K562 (cell line): ENCODE results near the gene DIRAS1. TPM values are rescaled to one million over a fixed set of nuclear protein-coding genes. Genes with fewer than 3 reads are reported as not detected.

ENCODE experiments used
- ATF7 ChIP-seq: fragments of 450-650 bp; IDR thresholded peaks from 2 replicates; pipeline ENCODE4 v1.7.1; 2014; ENCODE audit warnings: mild to moderate bottlenecking, moderate library complexity
- BMI1 ChIP-seq: fragments of 150-350 bp; IDR thresholded peaks from 2 replicates; pipeline ENCODE4 v1.6.1; 2014; ENCODE audit warnings: low read length
- CEBPB ChIP-seq: fragments of 450-650 bp; IDR thresholded peaks from 2 replicates; pipeline ENCODE4 v1.6.1; 2016; ENCODE audit warnings: missing genetic modification characterization, missing compliant biosample characterization
- CEBPG ChIP-seq, 3 experiments: fragments of 200-800 bp in 1 of 3; sonication (Bioruptor generic) in 1 of 3; sonication (generic) in 1 of 3; formaldehyde crosslinking in 1 of 3; IDR thresholded peaks in 2 of 3; conservative IDR thresholded peaks in 1 of 3; 2 replicates each; pipeline versions ENCODE4 v1.6.1 to v1.8.0; 2016 to 2022; ENCODE audit warnings: missing compliant biosample characterization in 2 of 3, missing genetic modification characterization in 2 of 3, mild to moderate bottlenecking in 1 of 3, missing genetic modification reagents in 1 of 3
- CHAMP1 ChIP-seq: fragments of 450-650 bp; IDR thresholded peaks from 2 replicates; pipeline ENCODE4 v1.6.1; 2016; ENCODE audit warnings: mild to moderate bottlenecking
- FOXP1 ChIP-seq: sonication (generic); formaldehyde crosslinking; IDR thresholded peaks from 2 replicates; pipeline ENCODE4 v1.8.0; 2022; ENCODE audit warnings: mild to moderate bottlenecking, missing genetic modification reagents
- GABPB1 ChIP-seq: sonication (generic); formaldehyde crosslinking; IDR thresholded peaks from 2 replicates; pipeline ENCODE4 v1.8.0; 2022; ENCODE audit warnings: mild to moderate bottlenecking, missing genetic modification reagents
- GTF2A2 ChIP-seq: IDR thresholded peaks from 2 replicates; pipeline ENCODE4 v1.6.1; 2016; ENCODE audit warnings: mild to moderate bottlenecking, missing genetic modification characterization, missing compliant biosample characterization
- HDAC2 ChIP-seq: fragments of 450-650 bp; IDR thresholded peaks from 2 replicates; pipeline ENCODE4 v1.6.1; 2016; ENCODE audit warnings: mild to moderate bottlenecking
- HSF4 ChIP-seq: fragments of 250-450 bp; sonication (Bioruptor Pico); IDR thresholded peaks from 2 replicates; pipeline ENCODE4 v2.1.2; 2022; ENCODE audit warnings: mild to moderate bottlenecking, moderate library complexity, borderline replicate concordance
- KLF10 ChIP-seq: fragments of 250-450 bp; sonication (Bioruptor Pico); IDR thresholded peaks from 2 replicates; pipeline ENCODE4 v1.6.1; 2021; ENCODE audit warnings: matching md5 sums
- PHTF2 ChIP-seq: fragments of 250-450 bp; sonication (Bioruptor Pico); IDR thresholded peaks from 2 replicates; pipeline ENCODE4 v1.5.0; 2021; ENCODE audit warnings: mild to moderate bottlenecking
- PPARD ChIP-seq: fragments of 250-450 bp; sonication (Bioruptor Pico); IDR thresholded peaks from 2 replicates; pipeline ENCODE4 v1.8.0; 2022; ENCODE audit warnings: inconsistent platforms, mild to moderate bottlenecking, moderate library complexity
- PRMT5 ChIP-seq: sonication (generic); formaldehyde crosslinking; IDR thresholded peaks from 2 replicates; pipeline ENCODE4 v1.5.0; 2020; ENCODE audit warnings: missing genetic modification reagents
- RBFOX2 ChIP-seq: fragments of 200-400 bp; formaldehyde crosslinking; IDR thresholded peaks from 2 replicates; pipeline ENCODE4 v1.6.1; 2017; ENCODE audit warnings: low read depth, mild to moderate bottlenecking, low read length, moderate library complexity
- SNRNP70 ChIP-seq: fragments of 200-400 bp; formaldehyde crosslinking; optimal IDR thresholded peaks from 2 replicates; pipeline ENCODE3; 2017; ENCODE audit warnings: low read depth, low read length
- SREBF1 ChIP-seq: fragments of 150-350 bp; IDR thresholded peaks from 2 replicates; pipeline ENCODE4 v1.6.1; 2014; ENCODE audit warnings: antibody characterized with exemption, low read depth, low read length, borderline replicate concordance
- TARDBP ChIP-seq: fragments of 450-650 bp; IDR thresholded peaks from 2 replicates; pipeline ENCODE4 v1.6.1; 2016
- THAP7 ChIP-seq: fragments of 250-450 bp; sonication (Bioruptor Pico); IDR thresholded peaks from 2 replicates; pipeline ENCODE4 v1.5.0; 2021
- USF1 ChIP-seq: sonication (generic); formaldehyde crosslinking; IDR thresholded peaks from 2 replicates; pipeline ENCODE4 v1.9.0; 2022; ENCODE audit warnings: mild to moderate bottlenecking, missing genetic modification reagents
- ZBTB8A ChIP-seq: fragments of 450-650 bp; IDR thresholded peaks from 2 replicates; pipeline ENCODE4 v1.6.1; 2018; ENCODE audit warnings: mild to moderate bottlenecking, moderate library complexity; ENCODE audit not compliant: partially characterized antibody
- ZC3H11A ChIP-seq: IDR thresholded peaks from 2 replicates; pipeline ENCODE4 v1.6.1; 2012; ENCODE audit warnings: low read depth, low read length, improper control_type of control experiment
- ZFP36 ChIP-seq: fragments of 150-350 bp; IDR thresholded peaks from 2 replicates; pipeline ENCODE4 v1.6.1; 2018; ENCODE audit warnings: low read length, low read depth; ENCODE audit not compliant: partially characterized antibody
- ZNF445 ChIP-seq: fragments of 250-450 bp; sonication (Bioruptor Pico); IDR thresholded peaks from 2 replicates; pipeline ENCODE4 v1.4.0; 2020; ENCODE audit warnings: low read depth, mild to moderate bottlenecking, moderate library complexity
- ZSCAN29 ChIP-seq: fragments of 450-650 bp; IDR thresholded peaks from 2 replicates; pipeline ENCODE4 v1.6.1; 2017
- polyA plus RNA-seq, 8 experiments: library from polyadenylated mRNA; depleted of rRNA in 4 of 8; stranded (reverse) in 5 of 8; unstranded in 3 of 8; fragments of >200 nt; fragmentation: Nextera tagmentation in 2 of 8; fragmentation: Illumina TruSeq in 1 of 8; extraction: Ambion mirVana in 2 of 8; extraction: Trizol in 1 of 8; gene quantifications; 2 replicates each; pipeline versions ENCODE4 v1.2.1 to v1.2.3, GENCODE V29; 2011 to 2014; ENCODE audit warnings: inconsistent platforms in 1 of 8, missing spikeins in 1 of 8
- total RNA-seq, 7 experiments: library from RNA; depleted of rRNA in 6 of 7; stranded (reverse); fragments of >200 nt in 6 of 7; fragmentation: Illumina TruSeq in 2 of 7; extraction: Trizol in 2 of 7; gene quantifications; 2 replicates each; pipeline versions ENCODE4 v1.2.1 to v1.2.3, GENCODE V29; 2011 to 2021; ENCODE audit warnings: low replicate concordance in 1 of 7
- TF ChIP-seq, protein P1 (sequence below): fragments of 450-650 bp; conservative IDR thresholded peaks from 2 replicates; pipeline ENCODE4 v1.6.1; 2016; ENCODE audit warnings: missing genetic modification characterization, low read depth, mild to moderate bottlenecking, control low read depth, missing compliant biosample characterization

Gene DIRAS1
- total and polyA plus RNA-seq, 9 of the 15 experiments (the other 6 are each of a cell fraction or from before 2014, with no cell fraction given): 0.11 to 12.0 (median 2.9) TPM

- TF ChIP-seq CHAMP1: no peak
- peak; percentile 36; the same call in 1 of the 2 replicates for TF ChIP-seq USF1 (CRISPR knock-in tag)
- TF ChIP-seq CEBPG (CRISPR knock-in tag; IDR thresholded peaks at IDR 0.05): peak; percentile 59
- peak; percentile 28 to 78; a peak in 2 of 4 replicates for TF ChIP-seq CEBPG (tag; conservative IDR thresholded peaks at IDR 0.05 in 1 of 2, IDR thresholded peaks at IDR 0.05 in 1 of 2)
- TF ChIP-seq CEBPB (tag): peak; percentile 86
- peak; percentile 8; the same call in 1 of the 2 replicates for TF ChIP-seq RBFOX2
- TF ChIP-seq FOXP1 (CRISPR knock-in tag): no peak
- no peak for TF ChIP-seq HSF4 (CRISPR knock-in tag)
- no peak for TF ChIP-seq ZSCAN29
- TF ChIP-seq, protein P1, sequence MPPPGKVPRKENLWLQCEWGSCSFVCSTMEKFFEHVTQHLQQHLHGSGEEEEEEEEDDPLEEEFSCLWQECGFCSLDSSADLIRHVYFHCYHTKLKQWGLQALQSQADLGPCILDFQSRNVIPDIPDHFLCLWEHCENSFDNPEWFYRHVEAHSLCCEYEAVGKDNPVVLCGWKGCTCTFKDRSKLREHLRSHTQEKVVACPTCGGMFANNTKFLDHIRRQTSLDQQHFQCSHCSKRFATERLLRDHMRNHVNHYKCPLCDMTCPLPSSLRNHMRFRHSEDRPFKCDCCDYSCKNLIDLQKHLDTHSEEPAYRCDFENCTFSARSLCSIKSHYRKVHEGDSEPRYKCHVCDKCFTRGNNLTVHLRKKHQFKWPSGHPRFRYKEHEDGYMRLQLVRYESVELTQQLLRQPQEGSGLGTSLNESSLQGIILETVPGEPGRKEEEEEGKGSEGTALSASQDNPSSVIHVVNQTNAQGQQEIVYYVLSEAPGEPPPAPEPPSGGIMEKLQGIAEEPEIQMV (tag): no peak
- TF ChIP-seq THAP7: no peak
- no peak for TF ChIP-seq ZC3H11A
- TF ChIP-seq HDAC2: no peak
- TF ChIP-seq GTF2A2: no peak
- no peak for TF ChIP-seq BMI1
- TF ChIP-seq ZBTB8A: no peak
- TF ChIP-seq SREBF1: no peak
- TF ChIP-seq SNRNP70: no peak
- TF ChIP-seq ATF7: no peak
- no peak for TF ChIP-seq TARDBP
- TF ChIP-seq PHTF2 (CRISPR knock-in tag): no peak
- no peak for TF ChIP-seq PRMT5 (CRISPR knock-in tag)
- TF ChIP-seq KLF10: no peak
- no peak for TF ChIP-seq PPARD
- TF ChIP-seq ZNF445 (CRISPR knock-in tag): no peak
- no peak for TF ChIP-seq GABPB1 (CRISPR knock-in tag)
- peak; percentile 2 for TF ChIP-seq ZFP36
Observed at GRCh38 chr19:2736550-2737190, 15.5 kb upstream of the DIRAS1 start (continued).
